Body of pancreas (tissue), 4 donors: Measurements from ENCODE around the gene CGB2.
"Not testable (repeated sequence)": the region's sequence is repeated elsewhere in the genome, so short reads cannot be mapped to it uniquely, and the experiment has no call there.

Experiments
- CTCF ChIP-seq, 7 experiments: fragments of 450-650 bp in 4 of 7; fragments of 200-600 bp in 3 of 7; sonication (generic) in 3 of 7; IDR thresholded peaks; one replicate each; pipeline ENCODE4 v1.5.1; 2016 to 2019; ENCODE audit warnings: antibody characterized with exemption in 7 of 7
- POLR2A ChIP-seq, 3 donors: fragments of 450-650 bp; IDR thresholded peaks; one replicate each; pipeline ENCODE4 v1.6.1; 2016; ENCODE audit warnings: antibody characterized with exemption in 3 of 3, mild to moderate bottlenecking in 2 of 3

GRCh38 chr19:49049011-49049410, 17.3 kb downstream of the CGB2 start, which contains the start of gene CGB8:
- not testable (repeated sequence) for TF ChIP-seq CTCF, POLR2A (IDR thresholded peaks at IDR 0.05)
